GM23338 (cell line): ENCODE measurements around the gene NANS. TPM values are rescaled to one million over a fixed set of nuclear protein-coding genes. Genes with fewer than 3 reads are reported as not detected.

Experiments used
- ATAC-seq: fragments of 200-7000 bp; cut with Tn5 transposase; 3 replicates; pipeline ENCODE4 v1.9.1; 2020
- DNase-seq: peaks from one replicate; pipeline ENCODE4 v3.0.0-alpha.2; 2015; ENCODE audit warnings: low spot score
- H2AFZ ChIP-seq: fragments of 200-600 bp; sonication (generic); 2 replicates; pipeline ENCODE4 v1.8.0; 2016; ENCODE audit warnings: antibody characterized with exemption, mild to moderate bottlenecking, moderate library complexity
- H3F3A ChIP-seq: fragments of 200-600 bp; sonication (generic); replicated peaks from 2 replicates; pipeline ENCODE4 v1.8.0; 2017; ENCODE audit warnings: antibody characterized with exemption, mixed run types, low read depth
- H3K27ac ChIP-seq: fragments of 200-600 bp; sonication (generic); 2 replicates; pipeline ENCODE4 v1.6.1; 2016; ENCODE audit warnings: low read depth
- H3K27me3 ChIP-seq: fragments of 200-600 bp; sonication (generic); 2 replicates; pipeline ENCODE4 v1.8.0; 2016; ENCODE audit warnings: mild to moderate bottlenecking, mixed run types, moderate library complexity; ENCODE audit not compliant: insufficient read depth
- H3K36me3 ChIP-seq: fragments of 200-600 bp; sonication (generic); 2 replicates; pipeline ENCODE4 v1.8.0; 2016; ENCODE audit warnings: mild to moderate bottlenecking; ENCODE audit not compliant: insufficient read depth
- H3K4me1 ChIP-seq: fragments of 200-600 bp; sonication (generic); 2 replicates; pipeline ENCODE4 v1.8.0; 2016; ENCODE audit warnings: mild to moderate bottlenecking, moderate library complexity; ENCODE audit not compliant: insufficient read depth
- H3K4me2 ChIP-seq: fragments of 200-600 bp; sonication (generic); 2 replicates; pipeline ENCODE4 v1.7.1; 2017; ENCODE audit warnings: mixed run types
- H3K4me3 ChIP-seq: fragments of 200-600 bp; sonication (generic); 2 replicates; pipeline ENCODE4 v1.6.1; 2016; ENCODE audit warnings: mixed run types
- H3K79me2 ChIP-seq: fragments of 200-600 bp; sonication (generic); replicated peaks from 2 replicates; pipeline ENCODE4 v1.8.0; 2017; ENCODE audit warnings: mild to moderate bottlenecking; ENCODE audit not compliant: insufficient read depth
- H3K9me2 ChIP-seq: fragments of 200-600 bp; sonication (generic); 2 replicates; pipeline ENCODE4 v1.8.0; 2017; ENCODE audit not compliant: insufficient read depth
- H4K20me1 ChIP-seq: fragments of 200-600 bp; sonication (generic); replicated peaks from 2 replicates; pipeline ENCODE4 v1.8.0; 2017; ENCODE audit warnings: mild to moderate bottlenecking; ENCODE audit not compliant: insufficient read depth
- H3K27ac Mint-ChIP-seq: 2 replicates; pipeline ENCODE4 v1.8.0; 2020; ENCODE audit warnings: inconsistent platforms, mild to moderate bottlenecking, moderate library complexity, mixed read lengths
- H3K27me3 Mint-ChIP-seq: 3 replicates; pipeline ENCODE4 v1.8.0; 2022; ENCODE audit warnings: low read depth, mild to moderate bottlenecking, moderate library complexity, mixed read lengths, inconsistent platforms; ENCODE audit not compliant: insufficient read depth, poor library complexity
- H3K36me3 Mint-ChIP-seq: 3 replicates; pipeline ENCODE4 v1.8.0; 2021; ENCODE audit warnings: low read depth, mild to moderate bottlenecking, inconsistent platforms, moderate library complexity, mixed read lengths
- H3K4me1 Mint-ChIP-seq: 3 replicates; pipeline ENCODE4 v1.8.0; 2020; ENCODE audit warnings: mild to moderate bottlenecking, inconsistent platforms, mixed read lengths
- H3K4me3 Mint-ChIP-seq: 3 replicates; pipeline ENCODE4 v1.8.0; 2021; ENCODE audit warnings: moderate library complexity, mild to moderate bottlenecking, inconsistent platforms, mixed read lengths
- H3K9me3 Mint-ChIP-seq: 3 replicates; pipeline ENCODE4 v1.8.0; 2020; ENCODE audit warnings: moderate library complexity, mild to moderate bottlenecking, inconsistent platforms, mixed read lengths
- CREB1 ChIP-seq: fragments of 250-450 bp; sonication (Bioruptor Pico); IDR thresholded peaks from 2 replicates; pipeline ENCODE4 v1.5.0; 2020; ENCODE audit warnings: low read depth, mild to moderate bottlenecking, moderate library complexity
- EZH2 ChIP-seq: fragments of 200-600 bp; sonication (generic); IDR thresholded peaks from one replicate; pipeline ENCODE4 v1.8.0; 2017; ENCODE audit warnings: antibody characterized with exemption, mild to moderate bottlenecking, low read depth; ENCODE audit not compliant: unreplicated experiment
- EZH2phosphoT487 ChIP-seq: fragments of 200-600 bp; sonication (generic); IDR thresholded peaks from one replicate; pipeline ENCODE4 v1.8.1; 2018; ENCODE audit warnings: antibody characterized with exemption; ENCODE audit not compliant: unreplicated experiment
- STAT1 ChIP-seq: IDR thresholded peaks from one replicate; pipeline ENCODE4 v1.6.1; 2016; ENCODE audit warnings: antibody characterized with exemption; ENCODE audit not compliant: unreplicated experiment
- ZNF114 ChIP-seq: fragments of 250-450 bp; sonication (Bioruptor Pico); IDR thresholded peaks from 2 replicates; pipeline ENCODE4 v1.5.0; 2020; ENCODE audit warnings: mild to moderate bottlenecking, moderate library complexity
- ZNF462 ChIP-seq: fragments of 250-450 bp; sonication (Bioruptor Pico); IDR thresholded peaks from 2 replicates; pipeline ENCODE4 v1.5.0; 2020; ENCODE audit warnings: mild to moderate bottlenecking, moderate library complexity
- polyA plus RNA-seq: library from polyadenylated mRNA; unstranded; fragments of >200 nt; fragmentation: Nextera tagmentation; extraction: Ambion mirVana; gene quantifications from 2 replicates; pipeline ENCODE4 v1.2.1, GENCODE V29; 2016
- total RNA-seq: library from RNA; depleted of rRNA; stranded (reverse); fragments of >200 nt; shearing (Covaris generic); gene quantifications from 2 replicates; pipeline ENCODE4 v1.2.3, GENCODE V29; 2014

NANS gene
- total and polyA plus RNA-seq, 2 experiments from 2014 or later = 67.3 to 77.4 TPM

DNA sequence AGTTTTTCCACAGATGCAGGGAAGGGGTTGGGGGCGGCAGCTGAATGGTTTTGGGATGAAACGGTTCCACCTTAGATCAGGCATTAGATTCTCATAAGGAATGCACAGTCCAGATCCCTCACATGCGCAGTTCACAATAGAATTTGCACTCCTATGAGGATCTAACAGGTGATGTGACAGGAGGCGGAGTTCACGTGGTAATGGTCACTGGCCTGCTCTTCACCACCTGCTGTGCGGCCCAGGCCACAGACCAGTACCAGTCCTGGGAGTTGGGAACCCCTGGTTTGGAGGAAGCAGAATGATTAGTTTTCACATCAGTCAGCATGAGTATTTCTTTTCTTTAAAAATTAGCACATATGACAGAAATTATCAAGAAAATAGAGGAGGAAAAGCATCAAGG lies 47.1 kb upstream of the NANS start (continued):
- TF ChIP-seq ZNF462 (CRISPR knock-in tag) = no peak
- no peak for TF ChIP-seq STAT1
- no peak for TF ChIP-seq EZH2phosphoT487
- TF ChIP-seq CREB1 = no peak
- no peak for TF ChIP-seq EZH2

DNA sequence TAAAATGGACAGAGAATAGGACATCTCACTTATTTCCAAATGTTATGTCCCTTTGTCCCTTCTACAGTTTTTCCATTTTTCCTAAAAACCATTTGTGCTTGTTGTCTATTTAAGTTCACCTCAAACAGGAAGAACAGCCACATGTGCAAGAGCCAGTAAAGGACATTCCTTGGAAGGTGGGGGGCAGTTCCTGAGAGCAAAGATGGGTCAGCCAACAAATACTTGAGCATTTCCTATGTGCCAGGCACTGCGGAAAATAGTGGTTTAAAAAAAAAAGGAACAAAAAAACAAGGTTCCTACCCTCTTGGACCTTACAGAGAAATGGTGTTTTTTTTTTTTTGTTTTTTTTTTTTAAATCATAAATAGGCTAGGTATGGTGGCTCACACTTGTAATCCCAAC lies 46.6 kb upstream of the NANS start:
- no peak overlapping the region for H3K27ac Mint-ChIP-seq
- H3K9me3 Mint-ChIP-seq = no peaks in the 10 kb centered on the region
- no peaks in the 10 kb centered on the region for H3K79me2 ChIP-seq
- H3K4me3 ChIP-seq = no peak overlapping the region
- TF ChIP-seq ZNF114 = no peak
- H3K4me3 Mint-ChIP-seq = no peak overlapping the region
- H3K27ac ChIP-seq = no peak overlapping the region
- DNase-seq (no peak), ATAC-seq (no peak)
- 0 out of 2 replicates have a peak, but pooled peaks cover 3% of the 10 kb centered on the region for H3F3A ChIP-seq
- peaks cover 3% of the 10 kb centered on the region for H3K27me3 Mint-ChIP-seq
- no peaks in the 10 kb centered on the region for H3K4me1 ChIP-seq
- H2AFZ ChIP-seq = no peak overlapping the region
- peaks cover 63% of the 10 kb centered on the region for H3K36me3 ChIP-seq
- H3K36me3 Mint-ChIP-seq = peaks cover 85% of the 10 kb centered on the region
- no peak overlapping the region for H3K4me2 ChIP-seq
- H3K4me1 Mint-ChIP-seq = 0 out of 3 replicates have a peak, but pooled peaks cover 2% of the 10 kb centered on the region
- peaks cover 25% of the 10 kb centered on the region for H4K20me1 ChIP-seq
- H3K27me3 ChIP-seq = no peaks in the 10 kb centered on the region
- H3K9me2 ChIP-seq = no peaks in the 10 kb centered on the region
